H1 (cell line): Measurements from ENCODE around the gene PROSER3. TPM values are rescaled to one million over a fixed set of nuclear protein-coding genes. Genes with fewer than 3 reads are reported as not detected.

Source experiments
- CTCF ChIA-PET: fragments of 300-600 bp; sonication (Branson Sonifier 250); formaldehyde crosslinking; loops from one replicate; lab custom pipeline; 2021; ENCODE audit not compliant: partially characterized antibody; lab: Charles Lee
- POLR2A ChIA-PET: fragments of 300-600 bp; sonication (Branson Sonifier 250); formaldehyde crosslinking; loops from one replicate; lab custom pipeline; 2021; ENCODE audit warnings: inconsistent platforms; ENCODE audit not compliant: partially characterized antibody; lab: Charles Lee
- DNase-seq, 2 experiments: peaks; one replicate each; pipeline versions ENCODE4 v3.0.0 to v3.0.0-alpha.2; 2010 to 2022; ENCODE audit warnings: low spot score in 2 of 2, low read depth in 1 of 2, mixed read lengths in 1 of 2
- FAIRE-seq: peaks from 2 replicates; lab custom pipeline; 2011; peaks lifted over from hg19 to GRCh38; lab: Jason Lieb, UNC
- H2AFZ ChIP-seq: 2 replicates; pipeline ENCODE4 v1.8.1; 2012; ENCODE audit warnings: low read length, inconsistent platforms
- H2AK5ac ChIP-seq: 2 replicates; pipeline ENCODE4 v1.6.1; 2013; ENCODE audit warnings: low read depth, low read length
- H2BK120ac ChIP-seq: replicated peaks from 2 replicates; pipeline ENCODE3; 2013; ENCODE audit warnings: low read depth, low read length, inconsistent platforms
- H2BK12ac ChIP-seq: 2 replicates; pipeline ENCODE4 v1.6.1; 2013; ENCODE audit warnings: low read depth, low read length
- H2BK15ac ChIP-seq: 2 replicates; pipeline ENCODE4 v1.6.1; 2013; ENCODE audit warnings: low read length
- H2BK20ac ChIP-seq: 2 replicates; pipeline ENCODE4 v1.6.1; 2013; ENCODE audit warnings: low read length
- H2BK5ac ChIP-seq: 2 replicates; pipeline ENCODE4 v1.6.1; 2013; ENCODE audit warnings: low read depth, low read length
- H3K14ac ChIP-seq: 2 replicates; pipeline ENCODE4 v1.6.1; 2013; ENCODE audit warnings: inconsistent platforms; ENCODE audit not compliant: insufficient read length
- H3K18ac ChIP-seq: 2 replicates; pipeline ENCODE4 v1.6.1; 2013; ENCODE audit warnings: low read length; ENCODE audit errors: extremely low read depth
- H3K23ac ChIP-seq: 2 replicates; pipeline ENCODE4 v1.6.1; 2013; ENCODE audit warnings: inconsistent platforms; ENCODE audit not compliant: insufficient read length
- H3K23me2 ChIP-seq: 2 replicates; pipeline ENCODE4 v1.6.1; 2013; ENCODE audit warnings: low read depth, low read length
- H3K27ac ChIP-seq: 2 replicates; pipeline ENCODE4 v1.6.1; 2011; ENCODE audit warnings: low read depth, low read length, inconsistent platforms
- H3K27me3 ChIP-seq, 4 experiments: replicated peaks in 1 of 4; 1 replicate in 1 of 4; 2 replicates in 3 of 4; pipeline versions ENCODE4 v1.6.1 to v1.8.1; 2011 to 2013; ENCODE audit warnings: low read length in 3 of 4, mild to moderate bottlenecking in 3 of 4, inconsistent platforms in 2 of 4, mixed read lengths in 2 of 4, moderate library complexity in 1 of 4; ENCODE audit not compliant: control insufficient read depth in 3 of 4, insufficient read depth in 3 of 4; ENCODE audit errors: extremely low read depth in 1 of 4
- H3K36me3 ChIP-seq, 4 experiments: 2 replicates each; pipeline versions ENCODE4 v1.6.1 to v1.8.1; 2011 to 2013; ENCODE audit warnings: mild to moderate bottlenecking in 4 of 4, low read length in 3 of 4, moderate library complexity in 2 of 4, control low read depth in 1 of 4, inconsistent platforms in 1 of 4; ENCODE audit not compliant: insufficient read depth in 4 of 4, control insufficient read depth in 2 of 4
- H3K4ac ChIP-seq: replicated peaks from 2 replicates; pipeline ENCODE3; 2013; ENCODE audit warnings: low read length, low read depth, mixed read lengths, inconsistent platforms; ENCODE audit not compliant: insufficient read length
- H3K4me1 ChIP-seq, 4 experiments: replicated peaks in 1 of 4; 1 replicate in 1 of 4; 2 replicates in 3 of 4; pipeline versions ENCODE4 v1.6.1 to v1.8.1; 2011 to 2013; ENCODE audit warnings: low read length in 3 of 4, inconsistent platforms in 2 of 4, mixed read lengths in 1 of 4; ENCODE audit not compliant: insufficient read depth in 4 of 4, control insufficient read depth in 3 of 4
- H3K4me2 ChIP-seq, 2 experiments: 2 replicates each; pipeline versions ENCODE4 v1.6.1 to v1.8.1; 2011 to 2013; ENCODE audit warnings: low read depth in 2 of 2, low read length in 2 of 2, control low read depth in 1 of 2, inconsistent platforms in 1 of 2, mild to moderate bottlenecking in 1 of 2; ENCODE audit not compliant: insufficient read depth in 1 of 2
- H3K4me3 ChIP-seq, 4 experiments: fragments of 200-600, 300-600 bp in 1 of 4; sonication (generic), shearing (Covaris generic), sonication (Bioruptor Twin) in 1 of 4; 2 replicates each; pipeline versions ENCODE4 v1.5.1 to v1.8.1; 2011 to 2016; ENCODE audit warnings: low read length in 4 of 4, low read depth in 3 of 4, control low read depth in 2 of 4, inconsistent platforms in 2 of 4, mild to moderate bottlenecking in 2 of 4, mixed read lengths in 1 of 4, moderate library complexity in 1 of 4; ENCODE audit not compliant: insufficient read depth in 2 of 4; ENCODE audit errors: extremely low read depth in 1 of 4
- H3K56ac ChIP-seq: replicated peaks from 2 replicates; pipeline ENCODE3; 2013; ENCODE audit warnings: low read depth, mild to moderate bottlenecking, mixed read lengths, low read length, inconsistent platforms; ENCODE audit not compliant: insufficient read length
- H3K79me1 ChIP-seq: 2 replicates; pipeline ENCODE4 v1.6.1; 2013; ENCODE audit warnings: low read depth, low read length, control low read depth
- H3K79me2 ChIP-seq, 2 experiments: 2 replicates each; pipeline versions ENCODE4 v1.6.1 to v1.8.1; 2012 to 2013; ENCODE audit warnings: low read length in 2 of 2, mild to moderate bottlenecking in 2 of 2, inconsistent platforms in 1 of 2; ENCODE audit not compliant: insufficient read depth in 2 of 2, control insufficient read depth in 1 of 2
- H3K9ac ChIP-seq, 4 experiments: replicated peaks in 1 of 4; 1 replicate in 1 of 4; 2 replicates in 3 of 4; pipeline versions ENCODE4 v1.6.1 to v1.8.1; 2011 to 2013; ENCODE audit warnings: low read depth in 3 of 4, low read length in 3 of 4, control low read depth in 2 of 4, mild to moderate bottlenecking in 2 of 4, moderate library complexity in 2 of 4, inconsistent platforms in 1 of 4; ENCODE audit errors: extremely low read depth in 1 of 4
- H3K9me3 ChIP-seq, 2 experiments: 2 replicates each; pipeline versions ENCODE4 v1.6.1 to v1.8.1; 2012 to 2013; ENCODE audit warnings: mild to moderate bottlenecking in 2 of 2, moderate library complexity in 2 of 2, control low read depth in 1 of 2, inconsistent platforms in 1 of 2, low read depth in 1 of 2, low read length in 1 of 2, mixed read lengths in 1 of 2; ENCODE audit not compliant: insufficient read depth in 2 of 2
- H4K20me1 ChIP-seq, 2 experiments: replicated peaks in 1 of 2; 2 replicates each; pipeline versions ENCODE3 to v1.8.1; 2011 to 2013; ENCODE audit warnings: inconsistent platforms in 2 of 2, low read length in 2 of 2, mild to moderate bottlenecking in 1 of 2; ENCODE audit not compliant: insufficient read depth in 2 of 2, control insufficient read depth in 1 of 2
- H4K5ac ChIP-seq: 2 replicates; pipeline ENCODE4 v1.6.1; 2013; ENCODE audit warnings: low read length, low read depth, mixed read lengths, inconsistent platforms; ENCODE audit not compliant: insufficient read length
- H4K8ac ChIP-seq: 2 replicates; pipeline ENCODE4 v1.8.0; 2013; ENCODE audit warnings: mild to moderate bottlenecking, moderate library complexity, low read length, inconsistent platforms; ENCODE audit not compliant: insufficient read depth; ENCODE audit errors: extremely low read depth
- H4K91ac ChIP-seq: replicated peaks from 2 replicates; pipeline ENCODE3; 2013; ENCODE audit warnings: low read length, mixed read lengths, inconsistent platforms; ENCODE audit not compliant: insufficient read length
- JUN ChIP-seq: IDR thresholded peaks from 2 replicates; pipeline ENCODE4 v1.6.1; 2011; ENCODE audit warnings: low read depth, mild to moderate bottlenecking, improper control_type of control experiment, low read length
- NANOG ChIP-seq: IDR thresholded peaks from 2 replicates; pipeline ENCODE4 v1.6.1; 2011; ENCODE audit warnings: low read length, low read depth, mild to moderate bottlenecking, inconsistent platforms; ENCODE audit not compliant: insufficient read depth, poor library complexity, severe bottlenecking
- WGBS, 2 experiments: shearing (Covaris generic) in 1 of 2; methylation state at CpG; one replicate each; pipeline versions ENCODE4 v1.1.6 to v1.1.7; 2013 to 2015; ENCODE audit warnings: low lambda C conversion rate in 2 of 2, mixed read lengths in 2 of 2, inconsistent platforms in 1 of 2, low coverage in 1 of 2, missing lambda C conversion rate in 1 of 2; ENCODE audit not compliant: insufficient replicate concordance in 2 of 2, insufficient coverage in 1 of 2, insufficient read length in 1 of 2; ENCODE audit errors: extremely low coverage in 1 of 2, missing lambda C conversion rate in 1 of 2; 5-methylcytosine and 5-hydroxymethylcytosine counted together
- polyA plus RNA-seq, 7 experiments: library from polyadenylated mRNA; depleted of rRNA in 3 of 7; stranded (reverse) in 5 of 7; unstranded in 2 of 7; fragments of >200 nt in 5 of 7; fragments of 200-250 nt in 2 of 7; gene quantifications; 1 replicate in 5 of 7; 2 replicates in 1 of 7; 4 replicates in 1 of 7; pipeline versions ENCODE4 v1.2.1 to v1.2.3, GENCODE V29; 2011 to 2013; ENCODE audit warnings: missing spikeins in 2 of 7, mixed read lengths in 2 of 7
- total RNA-seq: library from RNA; stranded (reverse); fragmentation: NEBNext Ultra II Directional; extraction: Animal tissue kit (Norgen Biotek cat#: 25700); gene quantifications from 2 replicates; pipeline ENCODE4 v1.2.1, GENCODE V29; 2021

PROSER3 gene
- total and polyA plus RNA-seq, 2 of the 8 experiments (the other 6 are each of a cell fraction or from before 2014, with no cell fraction given): 17.8 to 28.9 TPM

DNA sequence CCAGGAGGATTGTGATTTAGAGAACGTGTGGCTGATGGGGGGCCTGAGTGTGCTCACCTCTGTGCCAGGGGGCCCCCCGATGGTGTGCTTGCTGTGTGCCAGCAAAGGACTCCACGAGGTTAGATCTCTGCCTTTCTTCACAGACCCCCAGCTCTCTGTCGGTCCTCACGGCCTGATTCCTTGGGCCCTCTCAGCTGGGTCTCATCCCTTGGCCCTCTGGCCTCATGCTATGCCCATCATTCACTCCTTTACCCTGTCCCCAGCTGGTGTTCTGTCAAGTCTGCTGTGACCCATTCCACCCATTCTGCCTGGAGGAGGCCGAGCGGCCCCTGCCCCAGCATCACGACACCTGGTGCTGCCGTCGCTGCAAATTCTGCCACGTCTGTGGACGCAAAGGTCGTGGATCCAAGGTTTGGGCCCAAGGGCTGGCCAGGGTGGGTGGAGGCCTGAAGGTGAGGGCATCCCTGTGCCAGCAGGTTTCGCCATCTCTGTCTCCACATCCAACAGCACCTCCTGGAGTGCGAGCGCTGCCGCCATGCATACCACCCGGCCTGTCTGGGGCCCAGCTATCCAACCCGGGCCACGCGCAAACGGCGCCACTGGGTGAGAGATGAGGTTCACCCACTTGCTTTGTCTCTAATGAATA lies 32.6 kb upstream of the PROSER3 start:
- Histone ChIP-seq H4K8ac (no peak overlapping the region), H4K91ac (no peak overlapping the region), H3K23me2 (no peaks in the 10 kb centered on the region), H3K18ac (no peak overlapping the region)
- POLR2A ChIA-PET: interaction anchor here (1.0 to 6.1 kb wide), 2 partner anchors 11 to 15 kb away, joined by 3 to 39 read pairs; no protein-coding TSS in a partner anchor
- no peak for TF ChIP-seq JUN
- no peak for TF ChIP-seq NANOG
- TF ChIP-seq, all 59 proteins: peak for 0
- Histone ChIP-seq H2BK120ac (no peak overlapping the region), H2BK12ac (no peak overlapping the region), H3K9ac (no peak overlapping the region), H3K23ac (no peak overlapping the region), H3K27ac (no peak overlapping the region), H3K27me3 (no peaks in the 10 kb centered on the region), H3K9me3 (no peaks in the 10 kb centered on the region), H3K36me3 (peaks cover 48 to 74% (median 70%) of the 10 kb centered on the region in 4 experiments), H4K5ac (no peak overlapping the region), H3K14ac (no peak overlapping the region), H3K79me2 (no peaks in the 10 kb centered on the region; a peak in 1 of 4 replicates), H3K4me3 (no peak overlapping the region), H3K79me1 (no peaks in the 10 kb centered on the region; the same call in 1 of the 2 replicates), H2BK20ac (no peak overlapping the region), H2AFZ (no peak overlapping the region), H3K4ac (no peak overlapping the region), H2BK5ac (no peak overlapping the region), H3K56ac (no peak overlapping the region), H3K4me1 (no peaks in the 10 kb centered on the region), H3K4me2 (no peak overlapping the region), H2AK5ac (no peak overlapping the region), H4K20me1 (peaks cover 5 to 15% of the 10 kb centered on the region in 2 experiments), H2BK15ac (no peak overlapping the region)
- CTCF ChIA-PET: interaction anchor here (0.5 to 11.8 kb wide), 3 partner anchors 13 to 33 kb away, joined by 3 to 80 read pairs (median 3); partner anchors contain the start of genes IGFLR1 and LIN37
- WGBS, 2 experiments: 92% methylated on average over 18 of the region's 23 CpGs; no CpG with 5 or more reads in 1 of the 2 experiments
- no peak for DNase-seq
- no peak for FAIRE-seq
